GM18505 (cell line): ENCODE data around the gene DENND5A.
A peak's percentile ranks its signal among the peaks of the same experiment; 100 is the strongest.
"Not testable (repeated sequence)": the region's sequence is repeated elsewhere in the genome, so short reads cannot be mapped to it uniquely, and the experiment has no call there.

ENCODE experiments used
- ATAC-seq: cut with Tn5 transposase; IDR thresholded peaks from one replicate; pipeline ENCODE4 v1.9.1; 2021; ENCODE audit not compliant: unreplicated experiment
- POLR2A ChIP-seq: IDR thresholded peaks from 4 replicates; pipeline ENCODE4 v1.6.1; 2011; ENCODE audit warnings: borderline replicate concordance; ENCODE audit not compliant: insufficient read depth, insufficient read length; ENCODE audit errors: extremely low read depth

DENND5A gene

DNA sequence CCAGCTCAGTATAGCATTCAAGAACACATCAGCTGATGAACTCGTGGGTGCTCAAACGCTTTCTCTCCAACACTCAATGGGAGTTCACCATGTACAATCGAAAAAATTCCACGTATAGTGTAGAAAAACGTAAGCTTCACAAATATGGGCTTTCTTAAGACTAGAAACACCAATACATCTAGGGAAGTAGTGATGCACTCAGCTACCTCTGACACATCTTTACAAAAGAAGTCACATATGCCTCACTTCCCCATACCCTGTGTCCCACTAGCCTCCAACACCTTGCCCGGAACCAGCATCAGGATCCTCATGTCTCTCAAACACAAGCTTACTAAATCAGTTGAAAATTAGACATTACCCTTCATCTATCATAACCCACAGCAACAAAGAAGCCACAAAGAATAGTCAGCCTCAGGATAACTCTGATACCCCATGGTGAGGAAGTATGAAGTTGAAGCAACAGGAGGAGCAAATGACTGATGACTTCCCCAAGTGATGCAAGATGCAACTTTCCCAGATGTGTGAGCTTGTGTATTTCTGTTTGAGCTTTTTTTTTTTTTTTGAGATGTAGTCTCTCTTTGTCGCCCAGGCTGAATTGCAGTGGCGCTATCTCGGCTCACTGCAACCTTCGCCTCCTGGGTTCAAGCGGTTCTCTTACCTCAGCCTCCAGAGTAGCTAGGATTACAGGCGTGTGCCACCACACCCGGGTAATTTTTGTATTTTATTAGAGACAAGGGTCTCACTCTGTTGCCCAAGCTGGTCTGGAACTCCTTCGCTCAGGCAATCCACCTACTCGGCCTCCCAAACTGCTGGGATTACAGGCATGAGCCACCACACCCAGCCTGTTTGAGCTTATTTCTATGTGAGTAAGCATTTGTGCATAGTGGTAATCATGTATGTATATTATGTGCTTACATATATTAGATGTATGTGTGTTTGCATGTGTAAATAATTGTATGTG lies 8.5 kb upstream of the DENND5A start:
- no peak for ATAC-seq
- no peak for TF ChIP-seq POLR2A

DNA sequence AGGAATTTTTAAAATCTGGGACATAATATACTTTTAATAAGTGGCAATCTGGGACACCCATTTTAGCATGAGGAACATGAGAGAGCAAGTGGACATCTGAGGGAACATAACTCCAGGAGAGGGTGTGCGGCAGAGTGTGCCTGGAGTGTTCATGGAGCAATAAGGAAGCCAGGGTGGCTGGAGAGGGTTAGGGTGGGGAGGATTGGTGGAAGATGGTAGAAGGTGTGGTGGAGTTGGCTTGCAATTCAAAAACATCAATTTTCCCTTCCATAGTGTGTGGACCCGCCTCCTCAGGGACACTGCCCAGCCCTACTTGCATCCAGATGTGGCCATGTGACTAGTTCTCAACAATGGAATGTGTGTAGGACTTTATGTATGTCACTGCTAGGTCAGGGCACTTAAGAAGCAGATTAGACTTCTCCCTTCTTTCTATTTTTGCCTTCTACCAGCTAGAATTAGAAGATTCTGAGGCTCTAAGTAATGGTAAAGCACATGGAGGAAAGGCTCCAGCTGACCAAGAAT lies 4.4 kb upstream of the DENND5A start:
- ATAC-seq: no peak
- no peak for TF ChIP-seq POLR2A

GRCh38 chr11:9267680-9268079 lies 2.5 kb upstream of the DENND5A start:
- TF ChIP-seq POLR2A: no peak
- no peak for ATAC-seq

DNA sequence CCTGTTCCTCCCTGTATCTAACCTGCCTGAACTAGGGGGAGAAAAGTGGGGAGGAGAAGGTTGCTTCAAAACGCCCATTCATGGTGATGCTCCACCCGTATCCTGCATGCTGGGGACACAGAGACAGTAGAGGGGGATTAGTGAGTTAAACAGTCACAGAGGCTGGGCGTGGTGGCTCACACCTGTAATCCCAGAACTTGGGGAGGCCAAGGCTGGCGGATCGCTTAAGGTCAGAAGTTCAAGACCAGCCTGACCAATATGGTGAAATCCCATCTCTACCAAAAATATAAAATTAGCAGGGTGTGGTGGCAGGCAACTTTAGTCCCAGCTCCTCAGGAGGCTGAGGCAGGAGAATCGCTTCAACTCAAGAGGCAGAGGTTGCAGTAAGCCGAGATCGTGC lies 1.8 kb upstream of the DENND5A start:
- no peak for TF ChIP-seq POLR2A
- ATAC-seq: no peak

- no peak for ATAC-seq
- TF ChIP-seq POLR2A: no peak
Measured at GRCh38 chr11:9266132-9266736, 1.1 kb upstream of the DENND5A start.

GRCh38 chr11:9264316-9265210 lies 587 bp downstream of the DENND5A start:
- peak; percentile 16 for ATAC-seq
- TF ChIP-seq POLR2A: no peak

- TF ChIP-seq POLR2A: no peak
- ATAC-seq: peak; percentile 39
Measured at GRCh38 chr11:9263840-9264315, 1.3 kb downstream of the DENND5A start.

GRCh38 chr11:9260838-9261146 lies 4.4 kb downstream of the DENND5A start:
- ATAC-seq: not testable (repeated sequence)

DNA sequence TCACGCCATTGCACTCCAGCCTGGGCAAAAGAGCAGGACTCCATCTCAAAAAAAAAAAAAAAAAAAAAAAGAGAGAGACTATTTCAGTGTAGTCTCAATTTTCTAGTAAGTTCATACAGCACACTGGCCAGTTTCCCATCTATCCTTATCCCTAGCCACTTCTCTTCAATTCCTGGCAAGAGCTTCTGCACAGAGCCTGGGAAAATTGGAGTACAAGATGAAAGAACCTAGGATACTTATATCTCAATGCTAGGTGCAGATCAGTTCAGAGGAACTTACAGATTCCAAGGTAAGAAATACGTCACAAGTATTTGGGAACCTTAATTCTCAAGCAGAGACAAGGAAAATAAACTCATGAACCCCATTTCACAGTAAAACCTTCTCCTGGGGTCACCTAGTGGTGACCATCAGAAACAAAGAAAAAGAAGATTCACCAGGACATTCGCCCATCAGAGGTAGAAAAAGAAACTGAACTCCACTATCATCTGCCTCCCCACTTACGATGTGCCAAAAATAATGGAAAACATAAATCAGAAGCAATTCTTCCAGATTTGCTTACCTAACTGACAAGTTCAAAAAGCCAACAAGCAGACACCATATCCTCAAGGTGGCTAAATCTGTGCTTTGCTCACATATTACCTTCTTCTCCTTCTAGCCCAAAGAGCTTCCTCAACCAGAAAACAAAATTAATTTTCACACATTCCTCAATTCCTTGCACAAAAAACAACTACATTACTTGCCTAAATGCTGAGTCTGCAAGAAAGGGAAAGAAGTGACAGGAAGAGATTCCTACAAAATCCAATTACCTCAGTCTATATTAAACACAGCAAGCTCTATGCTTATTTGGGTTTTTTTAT lies 4.9 kb downstream of the DENND5A start:
- ATAC-seq: no peak

GRCh38 chr11:9258279-9258678 lies 6.9 kb downstream of the DENND5A start:
- not testable (repeated sequence) for ATAC-seq

More for the DNA sequence above, 4.9 kb downstream of the DENND5A start:
- TF ChIP-seq POLR2A: no peak

DNA sequence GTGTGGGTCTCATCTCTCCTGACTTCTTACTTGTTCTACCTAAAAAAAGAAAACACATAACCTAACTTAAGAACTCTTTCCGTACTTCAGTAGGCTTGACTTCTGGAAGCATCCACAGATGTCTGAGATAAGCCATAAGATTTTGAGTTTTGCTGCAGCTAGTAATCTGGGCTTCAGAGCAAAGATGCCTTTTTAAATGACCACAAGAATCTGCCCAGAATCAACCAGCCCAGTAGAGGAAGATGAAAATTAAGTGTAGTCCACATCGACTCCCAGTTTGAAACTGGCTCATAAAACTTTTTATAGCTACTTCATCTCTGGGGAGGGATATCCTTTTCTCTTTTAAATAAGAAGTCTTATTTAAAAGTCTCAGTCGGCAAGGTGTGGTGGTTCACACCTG lies 10.7 kb downstream of the DENND5A start:
- no peak for TF ChIP-seq POLR2A
- no peak for ATAC-seq

GRCh38 chr11:9253086-9253485 lies 12.1 kb downstream of the DENND5A start:
- ATAC-seq: no peak
- TF ChIP-seq POLR2A: no peak
